ENCODE results near the gene TSC1.

TSC1 gene

DNA sequence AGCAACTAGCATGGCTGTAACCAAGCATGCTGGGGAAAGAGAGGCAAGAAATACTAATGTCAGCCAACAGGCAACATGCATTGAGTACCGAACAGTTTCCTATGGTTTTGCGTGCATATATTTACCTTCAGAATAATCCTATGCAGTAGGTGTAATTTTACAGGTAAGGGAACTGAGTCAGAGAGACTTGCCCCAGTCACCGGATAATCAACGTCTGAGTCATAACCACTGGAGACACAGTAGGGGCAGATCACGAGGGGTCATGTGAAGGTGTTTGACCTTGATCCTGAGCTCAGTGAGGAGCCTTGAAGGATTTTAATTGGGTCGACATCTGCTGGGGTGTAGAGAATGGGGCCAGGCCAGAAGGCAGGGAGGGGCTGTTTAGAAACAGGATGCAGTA lies 13.4 kb upstream of the TSC1 start:
- Histone ChIP-seq H3K79me2 (no peaks in the 10 kb centered on the region), H3K27me3 (ENCODE audit: control insufficient read depth, insufficient read depth, low read length) (no peaks in the 10 kb centered on the region), H3K4me1 (no peaks in the 10 kb centered on the region), H3K9me3 (ENCODE audit: control insufficient read depth, low read length) (no peaks in the 10 kb centered on the region), H3K27ac (no peak overlapping the region), H3K4me3 (ENCODE audit: low read depth, low read length) (no peak overlapping the region), H2AFZ (no peak overlapping the region), H3K4me2 (ENCODE audit: low read length) (no peak overlapping the region), H3K36me3 (ENCODE audit: control insufficient read depth, insufficient read depth, low read length) (no peaks in the 10 kb centered on the region), H3K9ac (no peak overlapping the region)
- TF ChIP-seq, protein P1, sequence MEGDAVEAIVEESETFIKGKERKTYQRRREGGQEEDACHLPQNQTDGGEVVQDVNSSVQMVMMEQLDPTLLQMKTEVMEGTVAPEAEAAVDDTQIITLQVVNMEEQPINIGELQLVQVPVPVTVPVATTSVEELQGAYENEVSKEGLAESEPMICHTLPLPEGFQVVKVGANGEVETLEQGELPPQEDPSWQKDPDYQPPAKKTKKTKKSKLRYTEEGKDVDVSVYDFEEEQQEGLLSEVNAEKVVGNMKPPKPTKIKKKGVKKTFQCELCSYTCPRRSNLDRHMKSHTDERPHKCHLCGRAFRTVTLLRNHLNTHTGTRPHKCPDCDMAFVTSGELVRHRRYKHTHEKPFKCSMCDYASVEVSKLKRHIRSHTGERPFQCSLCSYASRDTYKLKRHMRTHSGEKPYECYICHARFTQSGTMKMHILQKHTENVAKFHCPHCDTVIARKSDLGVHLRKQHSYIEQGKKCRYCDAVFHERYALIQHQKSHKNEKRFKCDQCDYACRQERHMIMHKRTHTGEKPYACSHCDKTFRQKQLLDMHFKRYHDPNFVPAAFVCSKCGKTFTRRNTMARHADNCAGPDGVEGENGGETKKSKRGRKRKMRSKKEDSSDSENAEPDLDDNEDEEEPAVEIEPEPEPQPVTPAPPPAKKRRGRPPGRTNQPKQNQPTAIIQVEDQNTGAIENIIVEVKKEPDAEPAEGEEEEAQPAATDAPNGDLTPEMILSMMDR (IDR thresholded peaks at IDR 0.05), result no peak

DNA sequence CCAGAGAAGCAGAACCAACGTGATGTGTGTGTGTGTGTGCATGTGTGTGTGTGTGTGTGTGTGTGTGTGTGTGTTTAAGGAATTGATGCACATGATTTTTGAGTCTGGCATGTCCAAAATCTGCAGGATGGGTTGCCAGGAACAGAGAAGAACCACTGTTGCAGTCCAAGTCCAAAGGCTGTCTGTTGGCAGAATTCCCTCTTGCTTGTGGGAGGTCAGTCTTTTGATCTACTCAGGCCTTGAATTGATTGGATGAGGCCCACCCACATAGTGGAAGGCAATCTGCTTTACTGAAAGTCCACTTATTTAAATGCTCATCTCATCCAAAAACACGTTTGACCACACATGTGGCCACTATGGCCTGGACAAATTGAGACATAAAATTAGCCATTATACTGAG lies 11.4 kb upstream of the TSC1 start:
- no peaks in the 10 kb centered on the region for H3K27me3 ChIP-seq (ENCODE audit: control insufficient read depth, insufficient read depth, low read length)
- H2AFZ ChIP-seq, result no peak overlapping the region
- no peak overlapping the region for H3K27ac ChIP-seq
- H3K4me2 ChIP-seq (ENCODE audit: low read length), result no peak overlapping the region
- no peaks in the 10 kb centered on the region for H3K36me3 ChIP-seq (ENCODE audit: control insufficient read depth, insufficient read depth, low read length)
- H3K4me3 ChIP-seq (ENCODE audit: low read depth, low read length), result no peak overlapping the region
- H3K4me1 ChIP-seq, result no peaks in the 10 kb centered on the region
- no peak overlapping the region for H3K9ac ChIP-seq
- no peaks in the 10 kb centered on the region for H3K9me3 ChIP-seq (ENCODE audit: control insufficient read depth, low read length)
- no peaks in the 10 kb centered on the region for H3K79me2 ChIP-seq
- TF ChIP-seq, protein P1 (IDR thresholded peaks at IDR 0.05), result no peak

DNA sequence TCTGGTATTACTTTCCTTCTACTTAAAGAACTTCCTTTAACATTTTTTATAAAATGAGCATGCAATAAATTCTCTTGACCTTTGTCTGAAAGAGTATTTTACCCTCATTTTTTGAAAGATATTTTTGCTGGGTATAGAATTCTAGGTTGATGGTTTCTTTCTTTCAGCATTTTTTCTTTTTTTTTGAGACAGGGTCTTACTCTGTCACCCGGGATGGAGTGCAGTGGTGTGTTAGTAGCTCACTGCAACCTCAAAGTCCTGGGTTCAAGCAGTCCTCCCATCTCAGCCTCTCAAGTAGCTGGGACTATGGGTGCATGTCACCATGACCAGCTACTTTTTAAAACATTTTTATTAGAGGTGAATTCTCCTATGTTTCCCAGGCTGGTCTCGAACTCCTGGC lies 10.7 kb upstream of the TSC1 start:
- Histone ChIP-seq H3K27me3 (ENCODE audit: control insufficient read depth, insufficient read depth, low read length) (no peaks in the 10 kb centered on the region), H2AFZ (no peak overlapping the region), H3K27ac (no peak overlapping the region), H3K9ac (no peak overlapping the region), H3K4me2 (ENCODE audit: low read length) (no peak overlapping the region), H3K79me2 (no peaks in the 10 kb centered on the region), H3K4me3 (ENCODE audit: low read depth, low read length) (no peak overlapping the region), H3K36me3 (ENCODE audit: control insufficient read depth, insufficient read depth, low read length) (no peaks in the 10 kb centered on the region), H3K9me3 (ENCODE audit: control insufficient read depth, low read length) (no peaks in the 10 kb centered on the region), H3K4me1 (no peaks in the 10 kb centered on the region)
- TF ChIP-seq, protein P1 (IDR thresholded peaks at IDR 0.05), result no peak

DNA sequence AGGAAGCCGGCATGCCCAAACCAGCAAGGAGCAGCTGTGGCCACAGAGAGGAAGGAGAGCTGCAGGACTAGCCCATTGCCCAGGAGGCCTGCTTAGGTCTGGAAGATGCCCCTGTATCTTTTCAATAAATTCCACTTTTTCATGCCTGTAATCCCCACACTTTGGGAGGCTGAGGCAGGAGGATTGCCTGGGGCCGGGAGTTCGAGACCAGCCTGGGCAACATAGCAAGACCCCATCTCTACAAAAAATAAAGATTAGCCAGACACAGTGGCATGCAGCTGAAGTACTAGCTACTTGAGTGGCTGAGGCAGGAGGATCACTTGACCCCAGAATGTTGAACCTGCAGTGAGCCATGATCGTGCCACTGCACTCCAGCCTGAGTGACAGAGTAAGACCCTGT lies 5.3 kb upstream of the TSC1 start:
- no peaks in the 10 kb centered on the region for H3K9me3 ChIP-seq (ENCODE audit: control insufficient read depth, low read length)

DNA sequence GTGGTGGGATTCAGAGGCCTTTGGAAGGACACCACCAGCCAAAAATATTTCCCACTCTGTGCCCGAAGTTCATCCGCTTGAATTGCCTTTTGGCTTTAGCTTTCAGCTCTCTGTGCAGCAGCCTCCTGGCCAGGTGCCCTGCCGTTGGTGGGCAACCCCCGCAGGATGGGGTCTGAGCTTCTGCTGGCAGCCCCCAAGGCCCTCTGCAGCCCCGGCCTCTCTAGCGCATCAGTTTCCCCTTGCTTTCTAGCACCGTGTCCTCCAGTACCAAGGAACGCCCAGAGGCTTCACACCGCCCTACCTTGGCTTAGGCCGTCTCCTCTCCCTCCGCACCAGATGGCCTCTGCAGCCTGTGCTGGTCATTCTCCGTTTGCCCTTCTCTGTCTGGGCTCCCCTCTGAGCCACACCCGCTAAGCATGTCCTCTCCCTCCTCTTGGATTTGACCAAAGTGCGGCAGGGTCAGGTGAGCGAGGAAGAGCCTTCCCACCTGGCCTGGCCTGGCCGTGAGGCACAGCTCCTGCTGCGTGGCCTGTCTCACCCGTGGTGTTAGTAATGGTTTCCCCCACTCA lies 4.2 kb upstream of the TSC1 start:
- Histone ChIP-seq H3K36me3 (ENCODE audit: control insufficient read depth, insufficient read depth, low read length) (no peaks in the 10 kb centered on the region), H2AFZ (no peak overlapping the region), H3K79me2 (peaks cover 8% of the 10 kb centered on the region), H3K4me3 (ENCODE audit: low read depth, low read length) (no peak overlapping the region), H3K27ac (no peak overlapping the region), H3K9me3 (ENCODE audit: control insufficient read depth, low read length) (no peaks in the 10 kb centered on the region), H3K27me3 (ENCODE audit: control insufficient read depth, insufficient read depth, low read length) (no peaks in the 10 kb centered on the region), H3K4me2 (ENCODE audit: low read length) (no peak overlapping the region), H3K4me1 (no peaks in the 10 kb centered on the region), H3K9ac (no peak overlapping the region)
- TF ChIP-seq, protein P1 (IDR thresholded peaks at IDR 0.05), result no peak

More for the DNA sequence above, 5.3 kb upstream of the TSC1 start:
- Histone ChIP-seq H3K27ac (no peak overlapping the region), H3K27me3 (ENCODE audit: control insufficient read depth, insufficient read depth, low read length) (no peaks in the 10 kb centered on the region), H3K79me2 (no peaks in the 10 kb centered on the region), H3K4me2 (ENCODE audit: low read length) (no peak overlapping the region), H2AFZ (no peak overlapping the region), H3K4me1 (no peaks in the 10 kb centered on the region), H3K36me3 (ENCODE audit: control insufficient read depth, insufficient read depth, low read length) (no peaks in the 10 kb centered on the region), H3K4me3 (ENCODE audit: low read depth, low read length) (no peak overlapping the region), H3K9ac (no peak overlapping the region)
- TF ChIP-seq, protein P1 (IDR thresholded peaks at IDR 0.05), result no peak

Measured in parathyroid adenoma (tissue), 2 donors.